ENCODE results near the gene SCAND1. TPM values are rescaled to one million over a fixed set of nuclear protein-coding genes. Genes with fewer than 3 reads are reported as not detected.
"Not testable (repeated sequence)": the region's sequence is repeated elsewhere in the genome, so short reads cannot be mapped to it uniquely, and the experiment has no call there.

The SCAND1 gene
- total RNA-seq, result 83.3 TPM
- polyA plus RNA-seq, result 100 to 1,000 TPM; 166 to 258 (median 234) TPM

- H3K36me3 ChIP-seq (ENCODE audit: control insufficient read depth, insufficient read depth, low read length), result no peaks in the 10 kb centered on the region
- H3K4me3 ChIP-seq (ENCODE audit: low read depth, low read length), result peak within 1 kb of the TSS; percentile 96
- Mint-ChIP-seq H3K4me3 (peak within 1 kb of the TSS; percentile 91 to 99 (median 99)), H3K9me3 (peaks cover 0 to 2% (median 0%) of the 10 kb centered on the region in 7 donors), H3K27me3 (peaks cover 8% of the 10 kb centered on the region), H3K27ac (peak within 1 kb of the TSS; percentile 99 to 100 (median 100)), H3K4me1 (peaks cover 6 to 43% (median 20%) of the 10 kb centered on the region in 4 donors), H3K36me3 (no peaks in the 10 kb centered on the region)
- H3K4me1 ChIP-seq (ENCODE audit: control insufficient read depth, insufficient read depth, low read length, poor library complexity, severe bottlenecking), result peaks cover 30% of the 10 kb centered on the region
- peak; percentile 87 to 89 for ATAC-seq (ENCODE audit: low read depth in 2 of 2)
- H3K27me3 ChIP-seq (ENCODE audit: control insufficient read depth, insufficient read depth, low read length), result no peaks in the 10 kb centered on the region
- peak within 1 kb of the TSS; percentile 99 for H3K27ac ChIP-seq (ENCODE audit: insufficient read depth, low read length, poor library complexity, severe bottlenecking)
- DNase-seq, result peak; percentile 95 to 99 (median 97)
- no peaks in the 10 kb centered on the region for H3K9me3 ChIP-seq (ENCODE audit: control insufficient read depth in 2 of 2, low read length in 2 of 2)
These were observed at the start of gene SCAND1 for GRCh38 chr20:35954200-35954906. Gene SCAND1 (minus strand): TSS chr20:35954502. CDS start chr20:35954284, 218 bp downstream.

DNA sequence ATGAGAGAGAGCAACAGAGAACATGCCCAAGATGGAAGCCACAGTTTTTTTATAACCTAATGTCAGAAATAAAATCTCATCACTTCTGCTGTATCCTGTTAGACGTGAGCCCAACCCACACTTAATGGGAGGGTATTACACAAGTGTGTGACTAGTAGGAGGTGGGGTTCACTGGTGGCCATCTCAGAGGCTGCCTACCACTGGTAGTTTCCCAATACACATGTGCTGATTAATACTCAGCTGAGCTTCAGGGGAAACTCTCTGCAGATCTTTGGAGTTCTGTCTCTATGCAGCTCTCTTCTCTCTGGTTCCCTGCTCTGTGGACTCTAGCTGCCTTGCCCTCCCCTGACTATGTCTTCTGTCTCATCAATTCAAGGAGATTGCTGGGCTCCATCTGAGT lies 49.7 kb upstream of the SCAND1 start:
- H3K27ac Mint-ChIP-seq, result no peak overlapping the region

DNA sequence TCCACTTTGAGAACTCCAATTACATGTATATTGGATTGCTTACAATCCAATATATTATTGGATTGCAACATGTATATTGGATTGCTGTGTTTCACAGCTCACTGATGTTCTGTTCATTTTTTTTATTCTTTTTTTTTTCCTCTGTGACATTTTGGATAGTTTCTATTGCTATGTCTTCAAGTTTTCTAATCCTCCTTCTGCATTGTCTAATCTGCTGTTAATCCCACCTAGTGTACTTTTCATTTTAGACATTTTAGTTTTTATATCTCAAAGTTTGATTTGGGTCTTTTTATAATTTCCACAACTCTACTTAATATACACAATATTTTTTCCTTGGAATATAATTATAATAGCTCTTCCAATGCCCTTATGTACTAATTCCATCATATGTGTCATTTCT lies 48.6 kb upstream of the SCAND1 start:
- peaks cover 0 to 12% (median 4%) of the 10 kb centered on the region in 7 donors for H3K9me3 Mint-ChIP-seq
- H3K27ac Mint-ChIP-seq, result no peak overlapping the region
- H3K27ac ChIP-seq (ENCODE audit: insufficient read depth, low read length, poor library complexity, severe bottlenecking), result no peak overlapping the region
- no peaks in the 10 kb centered on the region for H3K4me1 ChIP-seq (ENCODE audit: control insufficient read depth, insufficient read depth, low read length, poor library complexity, severe bottlenecking)
- peaks cover 8% of the 10 kb centered on the region for H3K27me3 Mint-ChIP-seq
- ATAC-seq (ENCODE audit: low read depth in 2 of 2) (no peak), DNase-seq (no peak)
- no peaks in the 10 kb centered on the region for H3K27me3 ChIP-seq (ENCODE audit: control insufficient read depth, insufficient read depth, low read length)
- no peak overlapping the region for H3K4me3 Mint-ChIP-seq
- no peaks in the 10 kb centered on the region for H3K36me3 Mint-ChIP-seq
- peaks cover 0 to 4% of the 10 kb centered on the region in 2 experiments for H3K9me3 ChIP-seq (ENCODE audit: control insufficient read depth in 2 of 2, low read length in 2 of 2)
- H3K4me1 Mint-ChIP-seq, result no peaks in the 10 kb centered on the region
- no peaks in the 10 kb centered on the region for H3K36me3 ChIP-seq (ENCODE audit: control insufficient read depth, insufficient read depth, low read length)
- H3K4me3 ChIP-seq (ENCODE audit: low read depth, low read length), result no peak overlapping the region

More for the DNA sequence above, 49.7 kb upstream of the SCAND1 start:
- Mint-ChIP-seq H3K36me3 (no peaks in the 10 kb centered on the region), H3K4me3 (no peak overlapping the region), H3K9me3 (peaks cover 0 to 12% (median 4%) of the 10 kb centered on the region in 7 donors), H3K27me3 (peaks cover 8% of the 10 kb centered on the region), H3K4me1 (no peaks in the 10 kb centered on the region)
- no peak for DNase-seq
- Histone ChIP-seq H3K36me3 (ENCODE audit: control insufficient read depth, insufficient read depth, low read length) (no peaks in the 10 kb centered on the region), H3K27me3 (ENCODE audit: control insufficient read depth, insufficient read depth, low read length) (no peaks in the 10 kb centered on the region), H3K27ac (ENCODE audit: insufficient read depth, low read length, poor library complexity, severe bottlenecking) (no peak overlapping the region), H3K4me3 (ENCODE audit: low read depth, low read length) (no peak overlapping the region), H3K4me1 (ENCODE audit: control insufficient read depth, insufficient read depth, low read length, poor library complexity, severe bottlenecking) (no peaks in the 10 kb centered on the region), H3K9me3 (ENCODE audit: control insufficient read depth in 2 of 2, low read length in 2 of 2) (peaks cover 0 to 4% of the 10 kb centered on the region in 2 experiments)
- ATAC-seq (ENCODE audit: low read depth in 2 of 2), result no peak

GRCh38 chr20:36001331-36001730 lies 47.0 kb upstream of the SCAND1 start:
- not testable (repeated sequence) for H3K4me1 Mint-ChIP-seq; H3K27ac ChIP-seq (ENCODE audit: insufficient read depth, low read length, poor library complexity, severe bottlenecking); H3K27me3 ChIP-seq (ENCODE audit: control insufficient read depth, insufficient read depth, low read length); H3K36me3 Mint-ChIP-seq; H3K27ac Mint-ChIP-seq; H3K4me3 ChIP-seq (ENCODE audit: low read depth, low read length); H3K27me3 Mint-ChIP-seq; H3K4me3 Mint-ChIP-seq; H3K4me1 ChIP-seq (ENCODE audit: control insufficient read depth, insufficient read depth, low read length, poor library complexity, severe bottlenecking); ATAC-seq (ENCODE audit: low read depth in 2 of 2); H3K36me3 ChIP-seq (ENCODE audit: control insufficient read depth, insufficient read depth, low read length); H3K9me3 ChIP-seq (ENCODE audit: control insufficient read depth in 2 of 2, low read length in 2 of 2); DNase-seq
- H3K9me3 Mint-ChIP-seq, result peaks cover 0 to 12% (median 4%) of the 10 kb centered on the region in 7 donors

- H3K27ac Mint-ChIP-seq; DNase-seq; H3K4me1 ChIP-seq (ENCODE audit: control insufficient read depth, insufficient read depth, low read length, poor library complexity, severe bottlenecking); H3K27me3 ChIP-seq (ENCODE audit: control insufficient read depth, insufficient read depth, low read length); ATAC-seq (ENCODE audit: low read depth in 2 of 2); H3K36me3 ChIP-seq (ENCODE audit: control insufficient read depth, insufficient read depth, low read length); H3K9me3 ChIP-seq (ENCODE audit: control insufficient read depth in 2 of 2, low read length in 2 of 2); H3K36me3 Mint-ChIP-seq; H3K4me1 Mint-ChIP-seq; H3K4me3 Mint-ChIP-seq; H3K27ac ChIP-seq (ENCODE audit: insufficient read depth, low read length, poor library complexity, severe bottlenecking); H3K4me3 ChIP-seq (ENCODE audit: low read depth, low read length); H3K9me3 Mint-ChIP-seq: not testable (repeated sequence)
- peaks cover 15% of the 10 kb centered on the region for H3K27me3 Mint-ChIP-seq
These were observed 42.2 kb upstream of the SCAND1 start for GRCh38 chr20:35996492-35996891.

DNA sequence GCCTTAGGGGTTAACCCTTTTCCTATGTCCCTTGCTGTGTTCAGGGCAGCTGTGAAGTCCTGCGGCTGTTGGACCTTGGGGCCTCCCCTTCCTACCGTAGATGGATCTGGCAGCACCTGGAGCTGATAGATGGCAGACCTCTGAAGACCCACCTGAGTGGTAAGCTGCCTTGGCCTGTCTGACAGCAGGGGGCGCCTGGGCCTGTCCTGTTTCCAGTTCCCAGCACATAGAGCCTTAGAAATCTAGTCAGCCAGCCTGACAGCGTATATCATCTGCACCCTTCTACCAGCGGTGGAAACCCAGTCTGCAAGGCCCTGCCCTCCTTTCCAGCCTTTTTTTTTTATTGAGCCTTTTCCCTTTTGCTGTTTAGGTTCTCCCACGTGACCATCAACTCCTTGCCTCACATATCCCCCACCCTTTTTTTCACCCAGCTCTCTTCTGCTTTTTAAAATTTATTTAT lies 40.7 kb upstream of the SCAND1 start:
- Histone ChIP-seq H3K4me1 (ENCODE audit: control insufficient read depth, insufficient read depth, low read length, poor library complexity, severe bottlenecking) (no peaks in the 10 kb centered on the region), H3K9me3 (ENCODE audit: control insufficient read depth in 2 of 2, low read length in 2 of 2) (no peaks in the 10 kb centered on the region), H3K27ac (ENCODE audit: insufficient read depth, low read length, poor library complexity, severe bottlenecking) (no peak overlapping the region), H3K36me3 (ENCODE audit: control insufficient read depth, insufficient read depth, low read length) (no peaks in the 10 kb centered on the region), H3K4me3 (ENCODE audit: low read depth, low read length) (no peak overlapping the region), H3K27me3 (ENCODE audit: control insufficient read depth, insufficient read depth, low read length) (peaks cover under 1% of the 10 kb centered on the region)
- Mint-ChIP-seq H3K4me1 (peaks cover 4 to 8% (median 6%) of the 10 kb centered on the region in 4 donors), H3K36me3 (no peaks in the 10 kb centered on the region), H3K9me3 (no peaks in the 10 kb centered on the region), H3K27ac (peak overlapping the region in 2 of 3 donors; percentile 1 to 89), H3K27me3 (peaks cover 19% of the 10 kb centered on the region), H3K4me3 (no peak overlapping the region)
- DNase-seq, result peak; percentile 62 to 83 (median 71)
- ATAC-seq (ENCODE audit: low read depth in 2 of 2), result peak; percentile 81 to 82

DNA sequence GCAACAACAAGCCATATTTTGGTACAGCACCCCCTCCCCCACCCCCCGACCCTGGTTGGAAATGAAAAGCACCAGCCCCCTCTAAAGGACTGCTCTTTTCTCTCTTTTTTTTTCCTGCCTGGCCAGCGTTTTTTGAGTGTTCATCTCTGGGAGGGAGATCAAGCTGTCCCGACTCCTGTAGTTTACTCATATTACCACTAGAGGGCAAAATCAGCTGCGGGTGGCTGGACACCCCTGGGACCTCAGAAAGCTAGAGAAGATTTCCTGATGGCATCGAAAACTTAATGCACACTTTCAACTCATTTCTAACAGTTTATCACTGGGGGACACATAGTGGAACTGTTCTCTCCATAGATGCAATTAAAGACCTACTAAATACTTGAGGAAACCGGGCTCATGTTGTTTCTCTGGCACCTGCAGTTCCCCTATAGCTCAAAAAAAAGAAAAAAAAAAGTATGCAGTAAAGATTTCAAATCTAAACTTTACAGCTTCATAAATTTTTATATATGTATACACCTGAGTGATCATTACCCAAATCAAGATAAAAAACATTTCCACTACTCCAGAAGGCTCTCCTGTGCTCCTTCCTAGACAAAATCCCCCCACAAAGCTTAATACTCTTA lies 38.5 kb upstream of the SCAND1 start:
- no peaks in the 10 kb centered on the region for H3K9me3 ChIP-seq (ENCODE audit: control insufficient read depth in 2 of 2, low read length in 2 of 2)
- peaks cover 5% of the 10 kb centered on the region for H3K27me3 ChIP-seq (ENCODE audit: control insufficient read depth, insufficient read depth, low read length)
- H3K36me3 ChIP-seq (ENCODE audit: control insufficient read depth, insufficient read depth, low read length), result no peaks in the 10 kb centered on the region
- Mint-ChIP-seq H3K9me3 (no peaks in the 10 kb centered on the region), H3K36me3 (no peaks in the 10 kb centered on the region), H3K27me3 (peaks cover 32% of the 10 kb centered on the region), H3K27ac (no peak overlapping the region), H3K4me3 (peak overlapping the region in 1 of 4 donors; percentile 64), H3K4me1 (peaks cover 4 to 8% (median 6%) of the 10 kb centered on the region in 4 donors)
- ATAC-seq (ENCODE audit: low read depth in 2 of 2) (peak; percentile 76 to 77), DNase-seq (peak; percentile 16 to 66 (median 65))
- H3K27ac ChIP-seq (ENCODE audit: insufficient read depth, low read length, poor library complexity, severe bottlenecking), result no peak overlapping the region
- H3K4me3 ChIP-seq (ENCODE audit: low read depth, low read length), result no peak overlapping the region
- H3K4me1 ChIP-seq (ENCODE audit: control insufficient read depth, insufficient read depth, low read length, poor library complexity, severe bottlenecking), result no peaks in the 10 kb centered on the region

All from CD4-positive, CD25-positive, alpha-beta regulatory T cell (primary cell).